ENCODE measurements around the gene PPFIA2.

GRCh38 chr12:81539279-81539678, 219.9 kb downstream of the PPFIA2 start:
- TF ChIP-seq CTCF (IDR thresholded peaks at IDR 0.05) (no peak), POLR2A (IDR thresholded peaks at IDR 0.05) (no peak), EP300 (IDR thresholded peaks at IDR 0.05) (no peak)

Measured in suprapubic skin (tissue), 3 donors.